ENCODE results near the gene WDR93.
"Not testable (repeated sequence)": the region's sequence is repeated elsewhere in the genome, so short reads cannot be mapped to it uniquely, and the experiment has no call there.

WDR93 gene

GRCh38 chr15:89781055-89781454 lies 90.4 kb downstream of the WDR93 start:
- H3K27ac ChIP-seq: peak overlapping the region; percentile 74
- POLR2A ChIA-PET (ENCODE audit: low non-redundant PET): no interaction called here
- CTCF ChIA-PET: interaction anchor here (0.7 to 1.0 kb wide), 3 partner anchors 20 to 94 kb away, joined by 3 read pairs; no protein-coding TSS in a partner anchor
- peak; percentile 33 for DNase-seq (ENCODE audit: low spot score)
- no peak for TF ChIP-seq CTCF (conservative IDR thresholded peaks at IDR 0.05; ENCODE audit: low read depth)

- peak overlapping the region; percentile 74 for H3K27ac ChIP-seq
- ChIA-PET POLR2A (ENCODE audit: low non-redundant PET) (interaction anchor here (0.6 kb wide), 1 partner anchor 93 kb away, joined by 6 read pairs; no protein-coding TSS in a partner anchor), CTCF (interaction anchor here (0.6 to 1.0 kb wide), 2 partner anchors 93 to 114 kb away, joined by 3 to 6 read pairs; no protein-coding TSS in a partner anchor)
- peak; percentile 68 for DNase-seq (ENCODE audit: low spot score)
- TF ChIP-seq CTCF (conservative IDR thresholded peaks at IDR 0.05; ENCODE audit: low read depth): no peak
These were observed 91.4 kb downstream of the WDR93 start for GRCh38 chr15:89781891-89782618.

GRCh38 chr15:89782619-89782950 lies 92.0 kb downstream of the WDR93 start:
- CTCF ChIA-PET: interaction anchor here (0.6 kb wide), 1 partner anchor 1924 kb away, joined by 3 read pairs; no protein-coding TSS in a partner anchor
- POLR2A ChIA-PET (ENCODE audit: low non-redundant PET); DNase-seq (ENCODE audit: low spot score): not testable (repeated sequence)
- H3K27ac ChIP-seq: peak overlapping the region; percentile 74

- POLR2A ChIA-PET (ENCODE audit: low non-redundant PET): no interaction called here
- no peak for DNase-seq (ENCODE audit: low spot score)
- peak overlapping the region; percentile 74 for H3K27ac ChIP-seq
- no peak for TF ChIP-seq CTCF (conservative IDR thresholded peaks at IDR 0.05; ENCODE audit: low read depth)
- CTCF ChIA-PET: interaction anchor here (0.5 to 0.6 kb wide), 3 partner anchors 32 to 1923 kb away, joined by 3 to 4 read pairs (median 3); partner anchors contain the start of gene MESP1
These were observed 92.7 kb downstream of the WDR93 start for GRCh38 chr15:89783111-89783860.

- POLR2A ChIA-PET (ENCODE audit: low non-redundant PET): no interaction called here
- CTCF ChIA-PET: interaction anchor here (0.5 to 1.0 kb wide), 3 partner anchors 23 to 1331 kb away, joined by 3 to 4 read pairs (median 4); partner anchors contain the start of gene MESP1
- TF ChIP-seq CTCF (conservative IDR thresholded peaks at IDR 0.05; ENCODE audit: low read depth): no peak
- peak overlapping the region; percentile 74 for H3K27ac ChIP-seq
- no peak for DNase-seq (ENCODE audit: low spot score)
These were observed 93.5 kb downstream of the WDR93 start for GRCh38 chr15:89783861-89784685.

GRCh38 chr15:89784686-89784960 lies 94.0 kb downstream of the WDR93 start:
- peak overlapping the region; percentile 74 for H3K27ac ChIP-seq
- no peak for TF ChIP-seq CTCF (conservative IDR thresholded peaks at IDR 0.05; ENCODE audit: low read depth)
- CTCF ChIA-PET: interaction anchor here (1.0 kb wide), 1 partner anchor 24 kb away, joined by 4 read pairs; no protein-coding TSS in a partner anchor
- no peak for DNase-seq (ENCODE audit: low spot score)
- POLR2A ChIA-PET (ENCODE audit: low non-redundant PET): no interaction called here
